Measurements from ENCODE around the gene FLYWCH1.

The FLYWCH1 gene

DNA sequence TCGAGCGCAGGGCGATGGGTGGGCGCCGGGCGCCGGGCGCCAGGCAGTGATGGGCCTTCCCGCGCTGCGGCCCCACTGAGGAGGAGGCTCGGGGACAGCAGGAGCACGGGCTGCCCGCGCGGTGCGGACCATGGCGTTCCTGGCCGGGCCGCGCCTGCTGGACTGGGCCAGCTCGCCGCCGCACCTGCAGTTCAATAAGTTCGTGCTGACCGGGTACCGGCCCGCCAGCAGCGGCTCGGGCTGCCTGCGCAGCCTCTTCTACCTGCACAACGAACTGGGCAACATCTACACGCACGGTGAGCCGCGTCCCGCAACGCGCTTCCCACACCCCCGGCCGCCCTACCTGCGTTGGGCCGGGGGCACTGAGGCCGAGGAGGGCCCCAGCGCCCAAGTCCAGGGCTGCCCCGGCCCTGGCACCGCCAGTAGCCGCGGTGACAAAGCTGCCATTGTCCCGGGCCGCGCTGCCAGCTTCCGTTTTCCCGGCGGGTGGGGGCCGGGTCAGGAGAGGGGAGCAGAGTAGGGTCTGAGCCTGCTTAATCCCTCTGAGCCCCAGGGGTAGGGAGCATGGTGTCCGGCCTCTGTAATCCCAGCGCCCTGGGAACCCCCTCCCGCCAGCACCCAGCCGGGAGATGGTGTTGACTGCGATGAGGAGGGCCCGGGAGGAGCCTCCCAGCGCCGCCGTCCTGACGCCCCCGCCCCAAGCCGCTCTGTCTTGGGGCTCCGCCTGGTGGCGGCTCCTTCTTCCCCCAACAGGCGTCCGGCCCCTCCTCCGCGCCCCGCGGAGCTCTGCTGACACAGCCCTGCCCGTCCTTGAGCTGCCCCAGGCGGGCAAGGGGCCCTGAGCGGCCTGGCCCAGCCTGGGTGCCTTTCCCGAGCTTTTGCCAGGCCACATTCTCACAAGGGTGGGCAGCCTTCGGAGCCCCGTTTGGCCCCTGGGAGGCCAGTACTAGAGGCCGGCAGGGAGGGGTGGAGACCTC lies 58.1 kb downstream of the FLYWCH1 start:
- peak; percentile 60 for DNase-seq (ENCODE audit: low read depth)
- peak overlapping the region; percentile 57 for H3K4me3 ChIP-seq (ENCODE audit: control insufficient read depth, low read depth, low read length)
- TF ChIP-seq, protein P1, sequence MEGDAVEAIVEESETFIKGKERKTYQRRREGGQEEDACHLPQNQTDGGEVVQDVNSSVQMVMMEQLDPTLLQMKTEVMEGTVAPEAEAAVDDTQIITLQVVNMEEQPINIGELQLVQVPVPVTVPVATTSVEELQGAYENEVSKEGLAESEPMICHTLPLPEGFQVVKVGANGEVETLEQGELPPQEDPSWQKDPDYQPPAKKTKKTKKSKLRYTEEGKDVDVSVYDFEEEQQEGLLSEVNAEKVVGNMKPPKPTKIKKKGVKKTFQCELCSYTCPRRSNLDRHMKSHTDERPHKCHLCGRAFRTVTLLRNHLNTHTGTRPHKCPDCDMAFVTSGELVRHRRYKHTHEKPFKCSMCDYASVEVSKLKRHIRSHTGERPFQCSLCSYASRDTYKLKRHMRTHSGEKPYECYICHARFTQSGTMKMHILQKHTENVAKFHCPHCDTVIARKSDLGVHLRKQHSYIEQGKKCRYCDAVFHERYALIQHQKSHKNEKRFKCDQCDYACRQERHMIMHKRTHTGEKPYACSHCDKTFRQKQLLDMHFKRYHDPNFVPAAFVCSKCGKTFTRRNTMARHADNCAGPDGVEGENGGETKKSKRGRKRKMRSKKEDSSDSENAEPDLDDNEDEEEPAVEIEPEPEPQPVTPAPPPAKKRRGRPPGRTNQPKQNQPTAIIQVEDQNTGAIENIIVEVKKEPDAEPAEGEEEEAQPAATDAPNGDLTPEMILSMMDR (conservative IDR thresholded peaks at IDR 0.05; ENCODE audit: control insufficient read depth, insufficient read depth, low read depth, low read length) = peak; percentile 33

DNA sequence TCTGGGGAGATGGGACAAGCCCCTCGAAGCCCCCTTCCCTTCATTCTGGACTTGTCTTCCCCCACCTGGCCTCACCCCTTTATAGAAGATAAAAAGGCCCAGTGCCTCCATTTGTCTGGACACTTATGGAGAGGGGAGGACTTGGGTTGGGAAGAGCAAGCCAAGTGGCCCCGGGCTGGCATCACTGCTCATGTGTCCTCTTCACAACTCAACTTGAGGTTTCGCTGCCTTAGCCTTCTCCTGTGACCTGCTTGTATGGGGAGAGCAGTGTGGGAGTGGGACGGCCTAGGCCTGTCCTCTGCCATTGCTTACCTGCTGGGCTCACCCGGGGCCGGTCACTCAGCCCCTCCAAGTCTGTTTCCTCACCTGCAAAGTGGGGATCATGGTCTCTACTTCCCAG lies 58.8 kb downstream of the FLYWCH1 start:
- H3K4me3 ChIP-seq (ENCODE audit: control insufficient read depth, low read depth, low read length) = peak overlapping the region; percentile 57
- TF ChIP-seq, protein P1 (conservative IDR thresholded peaks at IDR 0.05; ENCODE audit: control insufficient read depth, insufficient read depth, low read depth, low read length) = no peak
- no peak for DNase-seq (ENCODE audit: low read depth)

DNA sequence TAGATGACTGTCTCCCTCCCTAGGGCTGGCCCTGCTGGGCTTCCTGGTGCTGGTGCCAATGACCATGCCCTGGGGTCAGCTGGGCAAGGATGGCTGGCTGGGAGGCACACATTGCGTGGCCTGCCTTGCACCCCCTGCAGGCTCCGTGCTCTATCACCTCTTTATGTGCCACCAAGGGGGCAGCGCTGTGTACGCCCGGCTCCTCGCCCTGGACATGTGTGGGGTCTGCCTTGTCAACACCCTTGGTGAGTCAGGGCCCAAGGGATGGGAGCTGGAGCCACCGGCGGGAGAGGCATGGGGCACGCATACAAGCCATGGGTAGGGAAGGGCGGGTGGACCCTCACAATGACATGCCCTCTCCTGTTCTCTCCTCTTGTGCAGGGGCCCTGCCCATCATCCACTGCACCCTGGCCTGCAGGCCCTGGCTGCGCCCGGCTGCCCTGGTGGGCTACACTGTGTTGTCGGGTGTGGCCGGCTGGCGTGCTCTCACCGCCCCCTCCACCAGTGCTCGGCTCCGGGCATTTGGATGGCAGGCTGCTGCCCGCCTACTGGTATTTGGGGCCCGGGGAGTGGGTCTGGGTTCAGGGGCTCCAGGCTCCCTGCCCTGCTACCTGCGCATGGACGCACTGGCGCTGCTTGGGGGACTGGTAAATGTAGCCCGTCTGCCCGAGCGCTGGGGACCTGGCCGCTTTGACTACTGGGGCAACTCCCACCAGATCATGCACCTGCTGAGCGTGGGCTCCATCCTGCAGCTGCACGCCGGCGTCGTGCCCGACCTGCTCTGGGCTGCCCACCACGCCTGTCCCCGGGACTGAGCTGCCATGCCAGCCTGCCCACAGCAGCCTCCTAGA lies 59.6 kb downstream of the FLYWCH1 start:
- TF ChIP-seq, protein P1 (conservative IDR thresholded peaks at IDR 0.05; ENCODE audit: control insufficient read depth, insufficient read depth, low read depth, low read length) = no peak
- no peak overlapping the region for H3K4me3 ChIP-seq (ENCODE audit: control insufficient read depth, low read depth, low read length)
- no peak for DNase-seq (ENCODE audit: low read depth)

DNA sequence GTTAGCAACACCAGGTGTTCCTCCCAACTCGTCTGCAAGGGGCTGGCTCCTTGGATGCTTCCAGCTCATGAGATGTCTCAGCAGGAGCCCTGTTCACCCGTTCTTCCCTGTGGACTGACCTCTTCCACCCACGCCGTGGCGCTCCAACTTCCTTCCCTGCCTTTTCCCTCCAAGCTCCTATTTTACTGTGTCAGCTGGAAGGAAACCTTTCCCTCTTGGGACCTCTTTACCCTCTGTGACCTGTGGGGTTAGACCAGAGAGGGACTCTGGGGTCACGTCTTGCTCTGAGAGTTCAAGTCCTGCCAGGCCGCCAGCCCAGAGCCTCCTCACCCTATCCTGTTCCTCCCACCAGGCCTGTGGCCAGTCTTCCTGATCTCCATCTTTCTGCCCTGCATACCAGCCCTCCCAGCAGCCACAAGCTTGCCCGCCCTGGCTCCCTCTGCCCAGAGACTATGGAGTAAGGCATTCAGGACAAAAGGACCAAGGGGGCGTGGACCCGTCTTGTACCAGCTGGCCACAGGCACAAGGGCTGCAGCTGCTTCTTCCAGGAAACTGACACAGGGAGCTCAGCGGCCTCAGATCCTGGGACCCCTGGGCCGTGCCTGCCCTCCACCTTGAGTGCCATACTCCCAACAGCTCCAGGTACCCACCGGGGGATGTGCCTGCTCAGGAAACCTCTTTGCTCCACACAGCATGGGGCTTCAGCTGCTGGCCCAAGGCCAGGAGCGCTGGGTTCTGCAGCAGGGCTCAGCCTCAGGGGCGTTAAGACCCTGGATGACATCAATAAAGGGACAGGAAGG lies 60.5 kb downstream of the FLYWCH1 start:
- DNase-seq (ENCODE audit: low read depth) = no peak
- TF ChIP-seq, protein P1 (conservative IDR thresholded peaks at IDR 0.05; ENCODE audit: control insufficient read depth, insufficient read depth, low read depth, low read length) = no peak
- no peak overlapping the region for H3K4me3 ChIP-seq (ENCODE audit: control insufficient read depth, low read depth, low read length)

DNA sequence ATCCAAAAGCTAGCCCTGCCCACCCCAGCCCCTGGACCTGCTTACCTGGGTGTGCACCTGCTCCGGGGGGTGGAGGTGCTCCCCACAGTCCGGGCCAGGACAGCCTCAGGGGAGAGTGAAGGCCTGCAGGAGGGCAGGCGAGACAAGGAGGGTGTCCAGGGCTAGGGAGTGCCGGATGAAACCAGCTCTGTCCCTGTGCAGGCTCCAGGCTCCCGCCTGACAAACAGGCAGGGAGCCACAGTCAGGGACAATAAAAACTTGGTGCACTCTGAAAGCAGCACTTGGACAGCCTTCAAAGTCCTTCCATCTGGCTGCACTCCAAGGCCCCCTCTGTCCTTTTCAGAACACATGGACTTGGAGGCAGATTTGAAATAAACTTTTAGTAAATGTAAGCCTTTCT lies 61.4 kb downstream of the FLYWCH1 start:
- TF ChIP-seq, protein P1 (conservative IDR thresholded peaks at IDR 0.05; ENCODE audit: control insufficient read depth, insufficient read depth, low read depth, low read length) = no peak
- no peak for DNase-seq (ENCODE audit: low read depth)
- no peak overlapping the region for H3K4me3 ChIP-seq (ENCODE audit: control insufficient read depth, low read depth, low read length)

Measured in fibroblast of mammary gland (primary cell).